ENCODE results near the gene CRYBG3.
A peak's percentile ranks its signal among the peaks of the same experiment; 100 is the strongest.

Gene CRYBG3

DNA sequence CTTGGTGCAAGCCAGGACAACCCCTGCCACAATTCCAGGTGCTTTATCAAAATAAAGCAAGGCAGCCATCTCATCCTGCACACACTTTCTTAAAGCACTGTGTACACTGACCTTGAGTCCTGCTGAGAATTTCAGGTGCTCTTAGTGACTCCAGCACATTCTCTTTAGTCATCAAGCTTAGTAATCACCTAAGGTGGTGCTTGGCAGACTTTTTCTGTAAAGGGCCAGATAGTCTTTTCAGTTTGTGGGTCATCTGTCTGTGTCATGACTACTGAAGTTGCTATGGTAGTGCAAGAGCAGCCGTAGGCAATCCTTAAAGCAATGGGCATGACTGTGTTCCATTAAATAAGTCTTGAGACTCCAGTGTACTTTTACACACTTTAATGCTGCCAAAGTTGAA lies 114.0 kb downstream of the CRYBG3 start:
- H3K27ac ChIP-seq, result no peak overlapping the region
- TF ChIP-seq, protein P1, sequence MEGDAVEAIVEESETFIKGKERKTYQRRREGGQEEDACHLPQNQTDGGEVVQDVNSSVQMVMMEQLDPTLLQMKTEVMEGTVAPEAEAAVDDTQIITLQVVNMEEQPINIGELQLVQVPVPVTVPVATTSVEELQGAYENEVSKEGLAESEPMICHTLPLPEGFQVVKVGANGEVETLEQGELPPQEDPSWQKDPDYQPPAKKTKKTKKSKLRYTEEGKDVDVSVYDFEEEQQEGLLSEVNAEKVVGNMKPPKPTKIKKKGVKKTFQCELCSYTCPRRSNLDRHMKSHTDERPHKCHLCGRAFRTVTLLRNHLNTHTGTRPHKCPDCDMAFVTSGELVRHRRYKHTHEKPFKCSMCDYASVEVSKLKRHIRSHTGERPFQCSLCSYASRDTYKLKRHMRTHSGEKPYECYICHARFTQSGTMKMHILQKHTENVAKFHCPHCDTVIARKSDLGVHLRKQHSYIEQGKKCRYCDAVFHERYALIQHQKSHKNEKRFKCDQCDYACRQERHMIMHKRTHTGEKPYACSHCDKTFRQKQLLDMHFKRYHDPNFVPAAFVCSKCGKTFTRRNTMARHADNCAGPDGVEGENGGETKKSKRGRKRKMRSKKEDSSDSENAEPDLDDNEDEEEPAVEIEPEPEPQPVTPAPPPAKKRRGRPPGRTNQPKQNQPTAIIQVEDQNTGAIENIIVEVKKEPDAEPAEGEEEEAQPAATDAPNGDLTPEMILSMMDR (conservative IDR thresholded peaks at IDR 0.05), result no peak

DNA sequence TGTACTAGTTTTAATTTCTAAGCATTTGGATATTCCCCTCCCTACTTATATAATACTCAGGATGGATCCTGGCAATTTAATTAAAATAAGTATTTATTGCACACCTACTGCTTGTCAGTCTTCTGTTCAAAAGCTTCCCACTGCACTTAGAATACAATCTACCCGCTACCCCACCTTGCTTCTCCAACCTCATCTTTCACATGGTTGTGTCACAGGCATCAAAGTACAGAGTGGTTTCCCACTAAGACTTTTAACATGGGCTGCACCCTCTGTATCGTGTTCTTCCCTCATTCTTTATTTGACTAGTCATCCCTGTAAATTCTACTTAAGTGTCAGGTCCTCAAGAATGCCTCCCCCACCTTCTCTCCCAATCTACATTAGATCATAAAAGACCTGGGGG lies 115.4 kb downstream of the CRYBG3 start:
- TF ChIP-seq, protein P1 (conservative IDR thresholded peaks at IDR 0.05), result no peak
- no peak overlapping the region for H3K27ac ChIP-seq

DNA sequence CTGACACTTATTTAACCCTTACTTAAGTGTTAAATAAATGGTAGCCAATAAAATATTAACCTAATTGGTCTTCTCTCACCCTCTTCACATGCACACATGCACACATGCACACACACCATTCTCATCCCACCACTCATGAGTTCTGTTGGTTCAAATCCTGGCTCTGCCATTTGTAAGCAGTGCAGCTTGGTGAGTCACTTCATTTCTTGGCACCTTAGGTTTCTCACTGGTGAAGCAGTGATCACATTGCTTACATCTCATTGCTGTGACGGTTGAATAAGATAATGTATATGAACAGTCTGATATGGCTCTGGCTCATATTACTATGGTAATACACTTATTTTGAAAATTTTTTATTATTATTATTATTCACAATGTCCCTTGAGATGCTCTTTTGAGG lies 116.6 kb downstream of the CRYBG3 start:
- TF ChIP-seq, protein P1 (conservative IDR thresholded peaks at IDR 0.05), result no peak
- H3K27ac ChIP-seq, result no peak overlapping the region

DNA sequence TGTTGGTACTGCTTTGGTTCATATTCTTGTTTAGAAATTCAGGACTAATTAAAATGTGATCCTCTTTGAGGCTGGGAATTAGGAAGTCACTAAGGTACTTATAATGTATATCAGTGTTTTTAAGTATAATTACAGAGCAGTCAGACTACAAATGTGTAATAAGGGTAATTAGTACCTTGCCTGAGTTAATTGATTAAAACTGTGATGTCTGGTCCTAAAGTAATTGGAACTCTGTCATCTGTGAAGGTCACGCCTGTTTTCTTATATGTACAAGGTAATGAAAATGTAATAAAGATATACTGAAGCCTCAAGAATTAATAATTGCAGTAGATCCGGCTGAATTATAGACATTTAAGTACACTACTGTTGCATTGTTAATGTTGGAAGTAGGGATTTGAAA lies 117.6 kb downstream of the CRYBG3 start:
- TF ChIP-seq, protein P1 (conservative IDR thresholded peaks at IDR 0.05), result no peak
- no peak overlapping the region for H3K27ac ChIP-seq

DNA sequence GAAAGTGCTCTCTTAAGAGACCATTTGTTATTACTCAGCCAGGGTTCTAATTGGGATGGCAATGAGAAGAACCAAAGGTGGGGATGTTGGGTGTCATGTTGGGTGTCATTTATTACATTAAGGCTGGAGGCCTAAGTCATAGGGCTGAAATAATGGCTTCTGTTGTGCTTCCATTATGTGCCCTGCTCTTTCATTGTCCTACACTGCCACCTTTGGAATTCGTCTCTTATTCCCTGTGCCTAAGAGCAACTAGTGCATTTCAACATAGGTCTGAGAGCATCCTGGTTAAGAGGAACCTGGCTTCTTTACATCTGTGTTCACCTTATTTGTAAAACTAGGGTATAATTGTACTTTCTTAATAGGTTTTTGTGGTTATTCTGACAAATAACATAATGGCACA lies 118.2 kb downstream of the CRYBG3 start:
- TF ChIP-seq, protein P1 (conservative IDR thresholded peaks at IDR 0.05), result peak; percentile 11; the same call in 1 of the 2 replicates
- no peak overlapping the region for H3K27ac ChIP-seq

DNA sequence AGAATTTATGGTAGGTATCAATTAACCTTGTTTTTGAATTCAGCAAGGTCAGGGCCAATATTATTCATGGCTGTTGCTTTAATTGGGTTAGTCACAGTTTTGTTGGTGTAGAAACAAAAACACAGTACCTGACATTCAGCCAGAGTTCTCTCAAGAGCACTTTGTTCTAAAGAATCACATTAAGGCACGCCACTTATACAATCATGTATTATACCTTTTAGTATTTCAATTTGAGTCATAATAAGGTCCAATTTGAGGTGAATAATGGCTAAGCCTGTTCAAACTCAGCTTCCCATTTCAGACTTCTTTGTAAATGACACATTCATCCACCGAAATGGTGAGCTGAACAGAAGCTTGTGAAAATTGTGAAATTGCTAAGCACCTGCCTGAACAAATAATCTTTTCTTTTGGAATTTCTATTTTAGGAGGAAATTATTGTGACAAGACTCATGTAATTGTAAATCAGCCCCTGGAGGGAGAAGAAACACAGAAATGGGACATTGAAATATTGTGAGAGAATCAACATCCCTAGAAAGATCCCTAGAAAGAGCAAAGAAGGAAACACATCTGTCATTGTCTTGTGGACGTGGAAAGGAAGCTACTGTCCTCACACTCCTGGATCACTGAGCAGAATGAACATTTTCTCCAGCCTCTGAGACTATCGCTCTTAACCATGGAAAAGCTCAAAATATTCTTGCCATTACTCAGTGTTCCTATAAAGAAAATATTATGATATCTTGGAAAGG lies 121.2 kb downstream of the CRYBG3 start:
- TF ChIP-seq, protein P1 (conservative IDR thresholded peaks at IDR 0.05), result no peak
- no peak overlapping the region for H3K27ac ChIP-seq

DNA sequence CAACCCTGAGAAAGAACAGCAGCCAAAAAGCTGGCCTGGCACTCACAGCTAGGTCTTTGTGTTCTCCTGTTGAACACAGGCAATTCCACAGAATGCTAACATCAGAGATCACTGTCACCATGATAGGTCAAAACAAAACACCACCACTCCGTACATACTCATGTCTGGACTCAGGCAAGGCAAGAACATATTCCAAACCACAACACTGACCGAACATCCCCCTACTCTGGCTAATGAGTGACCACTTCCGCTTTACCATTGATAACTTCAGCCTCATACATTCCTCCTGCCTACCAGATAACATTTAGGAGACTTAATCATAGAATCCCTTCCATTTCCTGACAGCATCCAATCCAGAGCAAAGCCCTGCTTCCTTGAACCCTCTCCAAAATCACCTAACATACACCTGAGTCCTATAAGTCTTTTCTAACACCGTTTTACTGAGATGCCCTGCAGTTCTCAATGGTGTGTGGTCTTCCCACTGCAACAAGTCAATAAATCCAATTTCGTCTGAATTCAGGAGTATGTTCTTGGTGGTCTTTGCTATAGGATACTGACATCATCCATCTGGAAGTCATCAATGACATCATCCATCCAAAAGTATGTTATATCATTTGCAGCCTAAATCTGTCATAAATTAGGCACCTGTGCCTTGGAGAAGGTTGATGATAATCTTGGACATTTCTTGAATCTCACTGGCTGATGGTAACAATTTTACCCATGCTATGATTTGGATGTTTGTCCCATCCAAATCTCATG lies 126.7 kb downstream of the CRYBG3 start:
- TF ChIP-seq, protein P1 (conservative IDR thresholded peaks at IDR 0.05), result no peak
- peak overlapping the region; percentile 78 for H3K27ac ChIP-seq
